A673 (cell line): Measurements from ENCODE around the gene ORC2. TPM values are rescaled to one million over a fixed set of nuclear protein-coding genes. Genes with fewer than 3 reads are reported as not detected.

Experiments
- BruUV-seq: library from RNA; stranded (reverse); fragments of 400-500 nt; replicated peaks from 2 replicates; lab custom pipeline; 2021; lab: Mats Ljungman, UMichigan
- CTCF ChIA-PET: fragments of 300-600 bp; sonication (Branson Sonifier 250); formaldehyde crosslinking; loops from one replicate; lab custom pipeline; 2022; ENCODE audit warnings: antibody characterized with exemption; lab: Charles Lee
- POLR2A ChIA-PET: fragments of 300-600 bp; sonication (Branson Sonifier 250); formaldehyde crosslinking; loops from one replicate; lab custom pipeline; 2022; ENCODE audit warnings: antibody characterized with exemption; ENCODE audit not compliant: low non-redundant PET; lab: Charles Lee
- DNase-seq: peaks from one replicate; pipeline ENCODE4 v3.0.0-alpha.2; 2015; ENCODE audit warnings: low spot score
- H3K27ac ChIP-seq: fragments of 200-600 bp; sonication (generic); 2 replicates; pipeline ENCODE4 v1.5.1; 2016; ENCODE audit warnings: mixed run types, low read depth, mild to moderate bottlenecking, mixed read lengths, antibody characterized with exemption, low read length; ENCODE audit not compliant: poor library complexity, severe bottlenecking
- H3K27me3 ChIP-seq: fragments of 200-600 bp; sonication (generic); replicated peaks from 2 replicates; pipeline ENCODE4 v1.6.1; 2017; ENCODE audit warnings: mixed run types, low read depth, mild to moderate bottlenecking, mixed read lengths, antibody characterized with exemption, low read length; ENCODE audit not compliant: insufficient read depth, poor library complexity
- H3K36me3 ChIP-seq: fragments of 200-600 bp; sonication (generic); 2 replicates; pipeline ENCODE4 v1.6.1; 2016; ENCODE audit warnings: mixed run types, mild to moderate bottlenecking, mixed read lengths, antibody characterized with exemption, low read length; ENCODE audit not compliant: insufficient read depth, poor library complexity, severe bottlenecking
- H3K4me1 ChIP-seq: fragments of 200-600 bp; sonication (generic); 2 replicates; pipeline ENCODE4 v1.6.1; 2017; ENCODE audit warnings: mixed run types, mild to moderate bottlenecking, mixed read lengths, antibody characterized with exemption, low read length; ENCODE audit not compliant: insufficient read depth, poor library complexity, severe bottlenecking
- H3K4me3 ChIP-seq: fragments of 200-600 bp; sonication (generic); 2 replicates; pipeline ENCODE4 v1.5.1; 2016; ENCODE audit warnings: low read depth, mixed run types, mild to moderate bottlenecking, mixed read lengths, low read length; ENCODE audit not compliant: poor library complexity, severe bottlenecking
- H3K9me3 ChIP-seq: fragments of 200-600 bp; sonication (generic); 2 replicates; pipeline ENCODE4 v1.6.1; 2016; ENCODE audit warnings: mixed run types, low read depth, mild to moderate bottlenecking, mixed read lengths, antibody characterized with exemption, low read length; ENCODE audit not compliant: poor library complexity, severe bottlenecking
- EZH2 ChIP-seq: fragments of 200-600 bp; sonication (generic); IDR thresholded peaks from 2 replicates; pipeline ENCODE4 v1.6.1; 2017; ENCODE audit warnings: borderline replicate concordance, low read depth, mild to moderate bottlenecking, mixed read lengths, antibody characterized with exemption, low read length; ENCODE audit not compliant: poor library complexity, severe bottlenecking
- intact Hi-C: fragments of 100-400 bp; cut with micrococcal nuclease; formaldehyde crosslinking; loops from one replicate; pipeline ENCODE4 v1.10.0; 2022; ENCODE audit not compliant: unreplicated experiment
- total RNA-seq: library from RNA; stranded (reverse); gene quantifications from 2 replicates; pipeline ENCODE4 v1.2.3, GENCODE V29; 2021
- TF ChIP-seq, protein P1 (sequence below): fragments of 300-800, 200-600 bp; sonication (generic); conservative IDR thresholded peaks from 2 replicates; pipeline ENCODE4 v1.5.1; 2017; ENCODE audit warnings: low read depth, mild to moderate bottlenecking, antibody characterized with exemption, low read length, moderate library complexity, mixed read lengths

The ORC2 gene
- total RNA-seq, 1 experiment from 2014 or later: 48.6 TPM

- H3K27ac ChIP-seq: no peak overlapping the region
- no peak for DNase-seq
- H3K9me3 ChIP-seq: no peaks in the 10 kb centered on the region
- POLR2A ChIA-PET: no interaction called here
- peaks cover 4% of the 10 kb centered on the region for H3K4me1 ChIP-seq
- no peaks in the 10 kb centered on the region for H3K27me3 ChIP-seq
- CTCF ChIA-PET: no interaction called here
- intact Hi-C loops: no loop called here
- H3K36me3 ChIP-seq: peaks cover 17% of the 10 kb centered on the region
- H3K4me3 ChIP-seq: no peak overlapping the region
- TSS peak; percentile 36 for BruUV-seq
- TF ChIP-seq EZH2: no peak
- TF ChIP-seq, protein P1, sequence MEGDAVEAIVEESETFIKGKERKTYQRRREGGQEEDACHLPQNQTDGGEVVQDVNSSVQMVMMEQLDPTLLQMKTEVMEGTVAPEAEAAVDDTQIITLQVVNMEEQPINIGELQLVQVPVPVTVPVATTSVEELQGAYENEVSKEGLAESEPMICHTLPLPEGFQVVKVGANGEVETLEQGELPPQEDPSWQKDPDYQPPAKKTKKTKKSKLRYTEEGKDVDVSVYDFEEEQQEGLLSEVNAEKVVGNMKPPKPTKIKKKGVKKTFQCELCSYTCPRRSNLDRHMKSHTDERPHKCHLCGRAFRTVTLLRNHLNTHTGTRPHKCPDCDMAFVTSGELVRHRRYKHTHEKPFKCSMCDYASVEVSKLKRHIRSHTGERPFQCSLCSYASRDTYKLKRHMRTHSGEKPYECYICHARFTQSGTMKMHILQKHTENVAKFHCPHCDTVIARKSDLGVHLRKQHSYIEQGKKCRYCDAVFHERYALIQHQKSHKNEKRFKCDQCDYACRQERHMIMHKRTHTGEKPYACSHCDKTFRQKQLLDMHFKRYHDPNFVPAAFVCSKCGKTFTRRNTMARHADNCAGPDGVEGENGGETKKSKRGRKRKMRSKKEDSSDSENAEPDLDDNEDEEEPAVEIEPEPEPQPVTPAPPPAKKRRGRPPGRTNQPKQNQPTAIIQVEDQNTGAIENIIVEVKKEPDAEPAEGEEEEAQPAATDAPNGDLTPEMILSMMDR: no peak
These were observed 92.3 kb downstream of the ORC2 start for GRCh38 chr2:200871151-200871550.

- BruUV-seq: no TSS peak
- no peak for DNase-seq
- Histone ChIP-seq H3K4me3 (no peak overlapping the region), H3K4me1 (peaks cover 4% of the 10 kb centered on the region), H3K27ac (no peak overlapping the region), H3K27me3 (no peaks in the 10 kb centered on the region), H3K9me3 (no peaks in the 10 kb centered on the region), H3K36me3 (peaks cover 9% of the 10 kb centered on the region)
- intact Hi-C loops: no loop called here
- CTCF ChIA-PET: no interaction called here
- TF ChIP-seq, protein P1: no peak
- TF ChIP-seq EZH2: no peak
- POLR2A ChIA-PET: no interaction called here
These were observed 94.4 kb downstream of the ORC2 start for GRCh38 chr2:200869014-200869413.

DNA sequence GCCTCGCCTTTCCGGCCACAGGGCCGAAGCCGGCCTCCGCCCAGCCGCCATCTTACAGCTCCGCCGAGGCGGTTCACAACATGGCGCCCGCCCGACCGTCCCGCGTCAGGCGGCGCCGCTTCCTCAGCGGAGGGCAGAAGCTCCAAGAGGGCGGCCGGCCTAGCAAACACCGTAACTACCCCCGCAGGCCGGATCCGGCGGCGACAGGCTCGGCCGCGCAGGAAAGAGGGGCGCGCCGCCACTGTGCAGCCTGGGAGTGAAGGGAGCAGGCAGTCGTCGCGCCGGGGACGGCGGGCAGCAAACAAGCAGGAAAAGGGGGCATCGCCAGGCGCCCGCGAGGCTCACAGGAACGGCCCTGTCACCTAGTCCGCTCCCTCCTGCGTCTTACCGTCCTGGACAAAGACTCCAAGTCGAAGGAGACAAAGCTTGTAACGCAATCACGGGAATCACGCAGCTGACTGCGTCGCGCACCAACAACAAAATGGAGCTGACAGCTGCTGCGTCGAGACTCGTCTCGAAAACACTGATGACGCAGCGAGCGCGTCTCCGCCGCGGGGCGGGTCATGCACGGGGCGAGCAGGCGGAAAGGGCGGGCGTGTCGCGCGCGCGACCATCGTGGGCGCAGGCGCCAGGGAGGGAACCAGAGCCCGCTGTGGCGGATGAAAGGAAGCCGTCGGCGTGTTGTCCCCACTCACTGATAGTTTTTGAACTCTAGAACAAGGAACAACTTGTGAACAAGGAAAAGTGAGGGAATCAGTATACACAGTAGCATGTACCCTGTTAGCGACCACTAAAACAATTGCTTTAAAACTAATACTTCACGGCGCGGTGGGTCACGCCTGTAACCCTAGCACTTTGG lies 99.1 kb downstream of the ORC2 start, which contains the start of gene CLK1:
Gene CLK1 (minus strand): TSS at position 483 of the 859 bp plus-strand sequence. CDS start 2,796 bp downstream, outside the sequence.
- Histone ChIP-seq H3K9me3 (no peaks in the 10 kb centered on the region), H3K4me1 (peaks cover 10% of the 10 kb centered on the region), H3K36me3 (peaks cover 23% of the 10 kb centered on the region), H3K27ac (peak within 1 kb of the TSS; percentile 98), H3K27me3 (no peaks in the 10 kb centered on the region), H3K4me3 (peak within 1 kb of the TSS; percentile 70)
- DNase-seq: peak; percentile 97
- intact Hi-C loops: no loop called here
- POLR2A ChIA-PET: interaction anchor here (0.5 to 1.0 kb wide), 3 partner anchors 25 to 621 kb away, joined by 9 to 13 read pairs (median 10); partner anchors contain the start of genes NIF3L1 and PPIL3
- TF ChIP-seq, protein P1: no peak
- TF ChIP-seq EZH2: no peak
- CTCF ChIA-PET: no interaction called here
- BruUV-seq: no TSS peak
